Measurements from ENCODE around the gene PLCB4. TPM values are rescaled to one million over a fixed set of nuclear protein-coding genes. Genes with fewer than 3 reads are reported as not detected.

PLCB4 gene
- total RNA-seq, 4 donors from 2014 or later, result 4.4 to 11.5 (median 8.7) TPM

DNA sequence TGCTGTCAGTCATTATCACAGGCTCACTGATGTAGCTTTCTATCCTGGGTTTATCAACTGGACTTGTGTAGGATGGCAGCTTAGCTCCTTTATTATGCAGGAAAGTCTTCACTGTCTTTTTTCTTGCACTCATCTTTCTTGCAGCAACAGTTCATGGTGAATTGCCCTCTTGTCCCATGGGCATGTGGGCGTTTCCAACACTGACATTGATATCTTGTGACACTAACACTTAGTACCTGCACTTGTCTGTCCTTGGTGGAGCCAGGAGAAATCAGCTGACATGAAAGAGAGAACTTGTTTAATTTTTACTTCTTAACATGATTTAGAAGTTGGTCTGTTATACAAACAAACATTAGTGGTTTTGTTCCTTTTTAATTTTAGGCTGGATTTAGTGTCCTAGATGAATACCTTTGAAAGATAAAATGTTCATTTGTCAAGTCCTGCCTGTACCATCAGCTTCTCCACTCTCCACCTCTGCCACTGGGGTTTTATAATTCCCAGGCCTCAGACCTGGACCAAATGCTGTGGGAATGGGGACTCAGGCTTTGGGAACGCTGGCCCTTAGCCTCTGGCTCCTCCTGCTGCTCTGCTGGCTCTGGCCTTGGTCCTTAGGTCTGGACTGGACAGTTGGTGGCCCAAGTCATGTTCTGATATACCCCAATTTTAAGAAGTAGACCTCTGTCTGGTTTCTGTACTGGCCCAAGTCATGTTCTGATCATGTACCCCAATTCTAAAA lies 284.5 kb downstream of the PLCB4 start:
- TF ChIP-seq, protein P1, sequence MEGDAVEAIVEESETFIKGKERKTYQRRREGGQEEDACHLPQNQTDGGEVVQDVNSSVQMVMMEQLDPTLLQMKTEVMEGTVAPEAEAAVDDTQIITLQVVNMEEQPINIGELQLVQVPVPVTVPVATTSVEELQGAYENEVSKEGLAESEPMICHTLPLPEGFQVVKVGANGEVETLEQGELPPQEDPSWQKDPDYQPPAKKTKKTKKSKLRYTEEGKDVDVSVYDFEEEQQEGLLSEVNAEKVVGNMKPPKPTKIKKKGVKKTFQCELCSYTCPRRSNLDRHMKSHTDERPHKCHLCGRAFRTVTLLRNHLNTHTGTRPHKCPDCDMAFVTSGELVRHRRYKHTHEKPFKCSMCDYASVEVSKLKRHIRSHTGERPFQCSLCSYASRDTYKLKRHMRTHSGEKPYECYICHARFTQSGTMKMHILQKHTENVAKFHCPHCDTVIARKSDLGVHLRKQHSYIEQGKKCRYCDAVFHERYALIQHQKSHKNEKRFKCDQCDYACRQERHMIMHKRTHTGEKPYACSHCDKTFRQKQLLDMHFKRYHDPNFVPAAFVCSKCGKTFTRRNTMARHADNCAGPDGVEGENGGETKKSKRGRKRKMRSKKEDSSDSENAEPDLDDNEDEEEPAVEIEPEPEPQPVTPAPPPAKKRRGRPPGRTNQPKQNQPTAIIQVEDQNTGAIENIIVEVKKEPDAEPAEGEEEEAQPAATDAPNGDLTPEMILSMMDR (IDR thresholded peaks at IDR 0.05; ENCODE audit: low read depth), result no peak

DNA sequence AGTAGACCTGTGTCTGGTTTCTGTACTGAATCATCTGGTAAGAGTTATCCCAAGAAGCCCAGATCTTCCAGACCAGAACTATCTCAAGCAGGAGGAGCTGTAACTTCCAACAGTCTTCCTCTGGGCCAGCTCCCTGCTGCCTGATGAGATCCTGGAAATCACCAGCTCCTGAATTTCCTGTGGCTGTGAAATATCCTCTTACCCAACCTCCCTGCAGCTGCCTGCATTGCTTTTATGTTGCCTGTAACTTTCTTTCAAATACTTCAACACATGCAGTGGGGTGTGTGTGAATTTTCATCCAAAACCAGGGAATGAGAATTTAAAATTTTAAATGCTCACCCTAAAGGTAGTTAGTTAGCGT lies 285.0 kb downstream of the PLCB4 start:
- TF ChIP-seq, protein P1 (IDR thresholded peaks at IDR 0.05; ENCODE audit: low read depth), result no peak

DNA sequence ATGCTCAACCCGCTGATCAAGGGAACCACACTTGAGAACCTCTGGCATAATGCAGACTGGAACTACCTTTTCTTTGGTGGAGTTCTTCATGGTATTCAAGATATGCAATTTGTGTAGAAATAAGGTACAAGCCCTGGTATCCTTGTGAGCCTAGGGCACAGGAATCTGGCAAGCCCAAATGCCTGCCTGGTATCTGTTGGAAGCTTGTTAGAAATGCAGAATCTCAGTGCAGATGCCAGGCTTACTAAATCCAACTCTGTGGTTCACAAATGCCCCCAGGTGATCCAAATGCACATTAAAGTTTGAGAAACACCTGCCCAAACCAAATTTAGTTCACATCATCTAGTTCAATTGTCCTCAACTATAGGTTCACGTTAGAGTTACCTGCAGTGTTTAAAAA lies 285.7 kb downstream of the PLCB4 start:
- TF ChIP-seq, protein P1 (IDR thresholded peaks at IDR 0.05; ENCODE audit: low read depth), result no peak

GRCh38 chr20:9358001-9358400 lies 289.1 kb downstream of the PLCB4 start:
- TF ChIP-seq, protein P1 (IDR thresholded peaks at IDR 0.05; ENCODE audit: low read depth), result no peak

- TF ChIP-seq, protein P1 (IDR thresholded peaks at IDR 0.05; ENCODE audit: low read depth), result no peak
Measured at GRCh38 chr20:9359561-9360308, 290.8 kb downstream of the PLCB4 start.

GRCh38 chr20:9360431-9360830 lies 291.5 kb downstream of the PLCB4 start:
- TF ChIP-seq, protein P1 (IDR thresholded peaks at IDR 0.05; ENCODE audit: low read depth), result no peak

- TF ChIP-seq, protein P1 (IDR thresholded peaks at IDR 0.05; ENCODE audit: low read depth), result no peak
Measured at GRCh38 chr20:9363673-9364072, 294.8 kb downstream of the PLCB4 start.
